Adrenal gland (tissue), 5 donors: ENCODE data around the gene SLC39A12.

Experiments used
- CTCF ChIP-seq, 6 experiments: fragments of 450-650 bp in 4 of 6; fragments of 200-600 bp in 2 of 6; sonication (generic) in 1 of 6; IDR thresholded peaks; 1 replicate in 5 of 6; 2 replicates in 1 of 6; pipeline versions ENCODE4 v1.5.1 to v1.8.0; 2016 to 2021; ENCODE audit warnings: antibody characterized with exemption in 6 of 6, mild to moderate bottlenecking in 2 of 6, moderate library complexity in 1 of 6
- POLR2A ChIP-seq, 2 donors: fragments of 450-650 bp; IDR thresholded peaks; one replicate each; pipeline ENCODE4 v1.6.1; 2017; ENCODE audit warnings: antibody characterized with exemption in 2 of 2, mild to moderate bottlenecking in 2 of 2, moderate library complexity in 1 of 2
- donor health status: DM: no; HTN: no; CAD: no.

GRCh38 chr10:17954861-17955260 is 3.1 kb downstream of the SLC39A12 start:
- no peak for TF ChIP-seq CTCF (IDR thresholded peaks at IDR 0.05)
- no peak for TF ChIP-seq POLR2A (IDR thresholded peaks at IDR 0.05)
